ENCODE measurements around the gene PDP2. TPM values are rescaled to one million over a fixed set of nuclear protein-coding genes. Genes with fewer than 3 reads are reported as not detected.

Gene PDP2
- total RNA-seq, 2 experiments from 2014 or later: 13.8 to 29.2 TPM

- Histone ChIP-seq H3K9me2 (ENCODE audit: insufficient read depth, low read length) (no peaks in the 10 kb centered on the region), H2AFZ (ENCODE audit: low read length) (no peak overlapping the region), H3K27ac (ENCODE audit: low read depth, low read length, poor library complexity, severe bottlenecking) (no peak overlapping the region), H4K20me1 (ENCODE audit: insufficient read depth, low read length) (no peaks in the 10 kb centered on the region), H3K4me1 (ENCODE audit: insufficient read depth, low read length, poor library complexity, severe bottlenecking) (peaks cover 8% of the 10 kb centered on the region), H3K9me3 (ENCODE audit: low read length) (no peaks in the 10 kb centered on the region), H3K4me2 (ENCODE audit: low read length) (no peak overlapping the region), H3K79me2 (ENCODE audit: insufficient read depth, low read depth, low read length) (no peaks in the 10 kb centered on the region), H3K4me3 (ENCODE audit: low read depth, low read length, poor library complexity, severe bottlenecking) (no peak overlapping the region), H3K36me3 (ENCODE audit: insufficient read depth, low read length) (no peaks in the 10 kb centered on the region)
- CTCF ChIA-PET (ENCODE audit: unreplicated experiment): interaction anchor here (0.8 kb wide), 1 partner anchor 13 kb away, joined by 6 read pairs; the partner anchor contains the start of gene NAE1
- intact Hi-C loops (cut with micrococcal nuclease; ENCODE audit: unreplicated experiment): no loop called here
- no TSS peak for BruUV-seq (replicated peaks)
- TF ChIP-seq, protein P1, sequence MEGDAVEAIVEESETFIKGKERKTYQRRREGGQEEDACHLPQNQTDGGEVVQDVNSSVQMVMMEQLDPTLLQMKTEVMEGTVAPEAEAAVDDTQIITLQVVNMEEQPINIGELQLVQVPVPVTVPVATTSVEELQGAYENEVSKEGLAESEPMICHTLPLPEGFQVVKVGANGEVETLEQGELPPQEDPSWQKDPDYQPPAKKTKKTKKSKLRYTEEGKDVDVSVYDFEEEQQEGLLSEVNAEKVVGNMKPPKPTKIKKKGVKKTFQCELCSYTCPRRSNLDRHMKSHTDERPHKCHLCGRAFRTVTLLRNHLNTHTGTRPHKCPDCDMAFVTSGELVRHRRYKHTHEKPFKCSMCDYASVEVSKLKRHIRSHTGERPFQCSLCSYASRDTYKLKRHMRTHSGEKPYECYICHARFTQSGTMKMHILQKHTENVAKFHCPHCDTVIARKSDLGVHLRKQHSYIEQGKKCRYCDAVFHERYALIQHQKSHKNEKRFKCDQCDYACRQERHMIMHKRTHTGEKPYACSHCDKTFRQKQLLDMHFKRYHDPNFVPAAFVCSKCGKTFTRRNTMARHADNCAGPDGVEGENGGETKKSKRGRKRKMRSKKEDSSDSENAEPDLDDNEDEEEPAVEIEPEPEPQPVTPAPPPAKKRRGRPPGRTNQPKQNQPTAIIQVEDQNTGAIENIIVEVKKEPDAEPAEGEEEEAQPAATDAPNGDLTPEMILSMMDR (conservative IDR thresholded peaks at IDR 0.05; ENCODE audit: low read length): no peak
- no peak for TF ChIP-seq EZH2phosphoT487 (IDR thresholded peaks at IDR 0.05; ENCODE audit: borderline replicate concordance, low read depth, low read length)
- POLR2A ChIA-PET: interaction anchor here (0.6 kb wide), 2 partner anchors 11 to 206 kb away, joined by 3 read pairs; no protein-coding TSS in a partner anchor
- DNase-seq (ENCODE audit: low spot score): no peak
These were observed 36.3 kb upstream of the PDP2 start for GRCh38 chr16:66844009-66844341.

- H3K4me1 ChIP-seq (ENCODE audit: insufficient read depth, low read length, poor library complexity, severe bottlenecking): peaks cover 8% of the 10 kb centered on the region
- H2AFZ ChIP-seq (ENCODE audit: low read length): no peak within 1 kb of the TSS
- DNase-seq (ENCODE audit: low spot score): no peak
- no peak within 1 kb of the TSS for H3K4me2 ChIP-seq (ENCODE audit: low read length)
- H3K9me2 ChIP-seq (ENCODE audit: insufficient read depth, low read length): no peaks in the 10 kb centered on the region
- no peaks in the 10 kb centered on the region for H4K20me1 ChIP-seq (ENCODE audit: insufficient read depth, low read length)
- ChIA-PET POLR2A (no interaction called here), CTCF (ENCODE audit: unreplicated experiment) (no interaction called here)
- no peaks in the 10 kb centered on the region for H3K36me3 ChIP-seq (ENCODE audit: insufficient read depth, low read length)
- no peaks in the 10 kb centered on the region for H3K9me3 ChIP-seq (ENCODE audit: low read length)
- no peaks in the 10 kb centered on the region for H3K79me2 ChIP-seq (ENCODE audit: insufficient read depth, low read depth, low read length)
- TF ChIP-seq EZH2phosphoT487 (IDR thresholded peaks at IDR 0.05; ENCODE audit: borderline replicate concordance, low read depth, low read length): no peak
- TF ChIP-seq, protein P1 (conservative IDR thresholded peaks at IDR 0.05; ENCODE audit: low read length): no peak
- H3K27ac ChIP-seq (ENCODE audit: low read depth, low read length, poor library complexity, severe bottlenecking): no peak within 1 kb of the TSS
- intact Hi-C loops (cut with micrococcal nuclease; ENCODE audit: unreplicated experiment): no loop called here
- H3K4me3 ChIP-seq (ENCODE audit: low read depth, low read length, poor library complexity, severe bottlenecking): no peak within 1 kb of the TSS
- no TSS peak for BruUV-seq (replicated peaks)
These were observed 35.8 kb upstream of the PDP2 start, which contains the start of gene CA7 for GRCh38 chr16:66844342-66845079. CA7 (plus strand) TSS chr16:66844414; CDS start chr16:66844488, 74 bp downstream.

- intact Hi-C loops (cut with micrococcal nuclease; ENCODE audit: unreplicated experiment): no loop called here
- no TSS peak for BruUV-seq (replicated peaks)
- TF ChIP-seq EZH2phosphoT487 (IDR thresholded peaks at IDR 0.05; ENCODE audit: borderline replicate concordance, low read depth, low read length): no peak
- TF ChIP-seq, protein P1 (conservative IDR thresholded peaks at IDR 0.05; ENCODE audit: low read length): no peak
- CTCF ChIA-PET (ENCODE audit: unreplicated experiment): interaction anchor here (1.1 kb wide), 1 partner anchor 23 kb away, joined by 5 read pairs; no protein-coding TSS in a partner anchor
- Histone ChIP-seq H3K9me3 (ENCODE audit: low read length) (no peaks in the 10 kb centered on the region), H3K36me3 (ENCODE audit: insufficient read depth, low read length) (no peaks in the 10 kb centered on the region), H3K4me2 (ENCODE audit: low read length) (no peak overlapping the region), H3K9me2 (ENCODE audit: insufficient read depth, low read length) (no peaks in the 10 kb centered on the region), H3K79me2 (ENCODE audit: insufficient read depth, low read depth, low read length) (no peaks in the 10 kb centered on the region), H4K20me1 (ENCODE audit: insufficient read depth, low read length) (no peaks in the 10 kb centered on the region), H3K4me1 (ENCODE audit: insufficient read depth, low read length, poor library complexity, severe bottlenecking) (peaks cover 8% of the 10 kb centered on the region), H3K27ac (ENCODE audit: low read depth, low read length, poor library complexity, severe bottlenecking) (no peak overlapping the region), H3K4me3 (ENCODE audit: low read depth, low read length, poor library complexity, severe bottlenecking) (no peak overlapping the region), H2AFZ (ENCODE audit: low read length) (no peak overlapping the region)
- POLR2A ChIA-PET: no interaction called here
- no peak for DNase-seq (ENCODE audit: low spot score)
These were observed 35.3 kb upstream of the PDP2 start for GRCh38 chr16:66845080-66845410.

Measured in OCI-LY7 (cell line).